Measurements from ENCODE around the gene CSNK2A2. TPM values are rescaled to one million over a fixed set of nuclear protein-coding genes. Genes with fewer than 3 reads are reported as not detected.
A peak's percentile ranks its signal among the peaks of the same experiment; 100 is the strongest.

CSNK2A2 gene
- total and polyA plus RNA-seq, 2 of the 8 experiments (the other 6 are each of a cell fraction or from before 2014, with no cell fraction given) = 37.9 to 128 TPM

- Histone ChIP-seq H4K91ac (replicated peaks; ENCODE audit: insufficient read length, low read length) (no peak overlapping the region), H3K56ac (replicated peaks; ENCODE audit: insufficient read length, low read depth, low read length) (no peak overlapping the region), H3K27ac (ENCODE audit: low read depth, low read length) (no peak overlapping the region), H3K79me1 (ENCODE audit: low read depth, low read length) (peaks cover 6% of the 10 kb centered on the region), H2BK15ac (ENCODE audit: low read length) (no peak overlapping the region), H2BK12ac (ENCODE audit: low read depth, low read length) (no peak overlapping the region), H3K4me3 (ENCODE audit: extremely low read depth in 1 of 4, insufficient read depth in 2 of 4, low read depth in 3 of 4, low read length in 4 of 4) (peak overlapping the region; percentile 87 to 97 (median 90)), H2BK5ac (ENCODE audit: low read depth, low read length) (no peak overlapping the region), H2AFZ (ENCODE audit: low read length) (no peak overlapping the region), H2BK120ac (replicated peaks; ENCODE audit: low read depth, low read length) (no peak overlapping the region), H2AK5ac (ENCODE audit: low read depth, low read length) (no peak overlapping the region), H3K9ac (replicated peaks in 1 of 4; ENCODE audit: extremely low read depth in 1 of 4, low read depth in 3 of 4, low read length in 3 of 4) (peak overlapping the region; percentile 56 to 75 (median 67)), H3K4ac (replicated peaks; ENCODE audit: insufficient read length, low read depth, low read length) (no peak overlapping the region), H3K14ac (ENCODE audit: insufficient read length) (no peak overlapping the region), H3K23ac (ENCODE audit: insufficient read length) (no peak overlapping the region), H3K9me3 (ENCODE audit: insufficient read depth in 2 of 2, low read depth in 1 of 2, low read length in 1 of 2) (no peaks in the 10 kb centered on the region), H3K36me3 (ENCODE audit: control insufficient read depth in 2 of 4, insufficient read depth in 4 of 4, low read length in 3 of 4) (peaks cover 3 to 41% (median 25%) of the 10 kb centered on the region in 4 experiments; a peak in 7 of 8 replicates), H3K79me2 (ENCODE audit: control insufficient read depth in 1 of 2, insufficient read depth in 2 of 2, low read length in 2 of 2) (peaks cover 6 to 37% of the 10 kb centered on the region in 2 experiments; a peak in 3 of 4 replicates), H3K4me1 (replicated peaks in 1 of 4; ENCODE audit: control insufficient read depth in 3 of 4, insufficient read depth in 4 of 4, low read length in 3 of 4) (peaks cover 0 to 6% (median 3%) of the 10 kb centered on the region in 4 experiments; a peak in 2 of 7 replicates), H3K18ac (ENCODE audit: extremely low read depth, low read length) (no peak overlapping the region), H4K8ac (ENCODE audit: extremely low read depth, insufficient read depth, low read length) (no peak overlapping the region), H3K27me3 (replicated peaks in 1 of 4; ENCODE audit: control insufficient read depth in 3 of 4, extremely low read depth in 1 of 4, insufficient read depth in 3 of 4, low read length in 3 of 4) (peaks cover 0 to 5% (median 2%) of the 10 kb centered on the region in 4 experiments; a peak in 1 of 7 replicates), H2BK20ac (ENCODE audit: low read length) (no peak overlapping the region), H3K4me2 (ENCODE audit: insufficient read depth in 1 of 2, low read depth in 2 of 2, low read length in 2 of 2) (peak overlapping the region; percentile 89 to 90), H4K5ac (ENCODE audit: insufficient read length, low read depth, low read length) (no peak overlapping the region), H3K23me2 (ENCODE audit: low read depth, low read length) (peaks cover 11% of the 10 kb centered on the region; the same call in 1 of the 2 replicates), H4K20me1 (replicated peaks in 1 of 2; ENCODE audit: control insufficient read depth in 1 of 2, insufficient read depth in 2 of 2, low read length in 2 of 2) (peaks cover 0 to 3% of the 10 kb centered on the region in 2 experiments)
- DNase-seq (ENCODE audit: low read depth in 1 of 2, low spot score in 2 of 2) (peak in 1 of 2 experiments; percentile 53), FAIRE-seq (no peak)
- WGBS, 2 experiments (ENCODE audit: extremely low coverage in 1 of 2, insufficient coverage in 1 of 2, insufficient read length in 1 of 2, insufficient replicate concordance in 2 of 2, low coverage in 1 of 2, low lambda C conversion rate in 2 of 2, missing lambda C conversion rate in 1 of 2) = 0% methylated on average over 4 of the region's 97 CpGs; no CpG with 5 or more reads in 1 of the 2 experiments
- ChIA-PET POLR2A (ENCODE audit: partially characterized antibody) (interaction anchor here (0.6 to 1.8 kb wide), 7 partner anchors 9 to 150 kb away, joined by 3 to 8 read pairs (median 3); partner anchors contain the start of gene CFAP20), CTCF (ENCODE audit: partially characterized antibody) (interaction anchor here (0.5 to 1.4 kb wide), 6 partner anchors 10 to 74 kb away, joined by 3 to 7 read pairs (median 4); a partner anchor contains a TSS)
- TF ChIP-seq ASH2L (IDR thresholded peaks at IDR 0.05; ENCODE audit: low read length) (no peak), E2F6 (IDR thresholded peaks at IDR 0.05) (peak; percentile 33; the same call in 1 of the 2 replicates), MAX (IDR thresholded peaks at IDR 0.05) (peak; percentile 35; the same call in 1 of the 2 replicates)
These were observed 443 bp downstream of the CSNK2A2 start for GRCh38 chr16:58197314-58198012.

Measured in H1 (cell line).